A673 (cell line): Measurements from ENCODE around the gene SLC25A1. TPM values are rescaled to one million over a fixed set of nuclear protein-coding genes. Genes with fewer than 3 reads are reported as not detected.

Experiments used
- BruUV-seq: library from RNA; stranded (reverse); fragments of 400-500 nt; replicated peaks from 2 replicates; lab custom pipeline; 2021; lab: Mats Ljungman, UMichigan
- CTCF ChIA-PET: fragments of 300-600 bp; sonication (Branson Sonifier 250); formaldehyde crosslinking; loops from one replicate; lab custom pipeline; 2022; ENCODE audit warnings: antibody characterized with exemption; lab: Charles Lee
- POLR2A ChIA-PET: fragments of 300-600 bp; sonication (Branson Sonifier 250); formaldehyde crosslinking; loops from one replicate; lab custom pipeline; 2022; ENCODE audit warnings: antibody characterized with exemption; ENCODE audit not compliant: low non-redundant PET; lab: Charles Lee
- DNase-seq: peaks from one replicate; pipeline ENCODE4 v3.0.0-alpha.2; 2015; ENCODE audit warnings: low spot score
- H3K27ac ChIP-seq: fragments of 200-600 bp; sonication (generic); 2 replicates; pipeline ENCODE4 v1.5.1; 2016; ENCODE audit warnings: mixed run types, low read depth, mild to moderate bottlenecking, mixed read lengths, antibody characterized with exemption, low read length; ENCODE audit not compliant: poor library complexity, severe bottlenecking
- H3K27me3 ChIP-seq: fragments of 200-600 bp; sonication (generic); replicated peaks from 2 replicates; pipeline ENCODE4 v1.6.1; 2017; ENCODE audit warnings: mixed run types, low read depth, mild to moderate bottlenecking, mixed read lengths, antibody characterized with exemption, low read length; ENCODE audit not compliant: insufficient read depth, poor library complexity
- H3K36me3 ChIP-seq: fragments of 200-600 bp; sonication (generic); 2 replicates; pipeline ENCODE4 v1.6.1; 2016; ENCODE audit warnings: mixed run types, mild to moderate bottlenecking, mixed read lengths, antibody characterized with exemption, low read length; ENCODE audit not compliant: insufficient read depth, poor library complexity, severe bottlenecking
- H3K4me1 ChIP-seq: fragments of 200-600 bp; sonication (generic); 2 replicates; pipeline ENCODE4 v1.6.1; 2017; ENCODE audit warnings: mixed run types, mild to moderate bottlenecking, mixed read lengths, antibody characterized with exemption, low read length; ENCODE audit not compliant: insufficient read depth, poor library complexity, severe bottlenecking
- H3K4me3 ChIP-seq: fragments of 200-600 bp; sonication (generic); 2 replicates; pipeline ENCODE4 v1.5.1; 2016; ENCODE audit warnings: low read depth, mixed run types, mild to moderate bottlenecking, mixed read lengths, low read length; ENCODE audit not compliant: poor library complexity, severe bottlenecking
- H3K9me3 ChIP-seq: fragments of 200-600 bp; sonication (generic); 2 replicates; pipeline ENCODE4 v1.6.1; 2016; ENCODE audit warnings: mixed run types, low read depth, mild to moderate bottlenecking, mixed read lengths, antibody characterized with exemption, low read length; ENCODE audit not compliant: poor library complexity, severe bottlenecking
- CTCF ChIP-seq: fragments of 300-800, 200-600 bp; sonication (generic); conservative IDR thresholded peaks from 2 replicates; pipeline ENCODE4 v1.5.1; 2017; ENCODE audit warnings: low read depth, mild to moderate bottlenecking, antibody characterized with exemption, low read length, moderate library complexity, mixed read lengths
- EZH2 ChIP-seq: fragments of 200-600 bp; sonication (generic); IDR thresholded peaks from 2 replicates; pipeline ENCODE4 v1.6.1; 2017; ENCODE audit warnings: borderline replicate concordance, low read depth, mild to moderate bottlenecking, mixed read lengths, antibody characterized with exemption, low read length; ENCODE audit not compliant: poor library complexity, severe bottlenecking
- intact Hi-C: fragments of 100-400 bp; cut with micrococcal nuclease; formaldehyde crosslinking; loops from one replicate; pipeline ENCODE4 v1.10.0; 2022; ENCODE audit not compliant: unreplicated experiment
- total RNA-seq: library from RNA; stranded (reverse); gene quantifications from 2 replicates; pipeline ENCODE4 v1.2.3, GENCODE V29; 2021

The SLC25A1 gene
- total RNA-seq, 1 experiment from 2014 or later: 91.0 TPM

- H3K27ac ChIP-seq: peak overlapping the region; percentile 25
- TF ChIP-seq CTCF (no peak), EZH2 (no peak)
- no peak for DNase-seq
- no TSS peak for BruUV-seq
- intact Hi-C loops: no loop called here
- H3K36me3 ChIP-seq: peaks cover 19% of the 10 kb centered on the region
- POLR2A ChIA-PET: no interaction called here
- CTCF ChIA-PET: interaction anchor here (1.3 kb wide), 1 partner anchor 29 kb away, joined by 3 read pairs; the partner anchor contains the start of gene ESS2
- H3K4me1 ChIP-seq: peaks cover 49% of the 10 kb centered on the region
- peaks cover 16% of the 10 kb centered on the region for H3K27me3 ChIP-seq
- peak overlapping the region; percentile 99 for H3K4me3 ChIP-seq
- H3K9me3 ChIP-seq: no peaks in the 10 kb centered on the region
These were observed 5.2 kb downstream of the SLC25A1 start for GRCh38 chr22:19173047-19174035.

GRCh38 chr22:19172213-19173046 lies 6.1 kb downstream of the SLC25A1 start:
- BruUV-seq: no TSS peak
- TF ChIP-seq EZH2: no peak
- no peak for TF ChIP-seq CTCF
- Histone ChIP-seq H3K4me3 (peak overlapping the region; percentile 99), H3K27me3 (peaks cover 25% of the 10 kb centered on the region), H3K4me1 (peaks cover 47% of the 10 kb centered on the region), H3K9me3 (no peaks in the 10 kb centered on the region), H3K27ac (peak overlapping the region; percentile 96), H3K36me3 (peaks cover 19% of the 10 kb centered on the region)
- no peak for DNase-seq
- intact Hi-C loops: no loop called here
- ChIA-PET POLR2A (no interaction called here), CTCF (no interaction called here)

- Histone ChIP-seq H3K27me3 (peaks cover 34% of the 10 kb centered on the region), H3K27ac (no peak overlapping the region), H3K4me1 (peaks cover 23% of the 10 kb centered on the region), H3K36me3 (no peaks in the 10 kb centered on the region), H3K4me3 (peak overlapping the region; percentile 34), H3K9me3 (no peaks in the 10 kb centered on the region)
- CTCF ChIA-PET: interaction anchor here (0.6 kb wide), 1 partner anchor 25 kb away, joined by 3 read pairs; no protein-coding TSS in a partner anchor
- DNase-seq: no peak
- BruUV-seq: no TSS peak
- intact Hi-C loops: no loop called here
- POLR2A ChIA-PET: interaction anchor here (0.6 kb wide), 1 partner anchor 19 kb away, joined by 3 read pairs; no protein-coding TSS in a partner anchor
- no peak for TF ChIP-seq CTCF
- TF ChIP-seq EZH2: no peak
These were observed 8.6 kb downstream of the SLC25A1 start for GRCh38 chr22:19169947-19170318.
